ENCODE data around the gene CRTAP. TPM values are rescaled to one million over a fixed set of nuclear protein-coding genes. Genes with fewer than 3 reads are reported as not detected.
"Not testable (repeated sequence)": the region's sequence is repeated elsewhere in the genome, so short reads cannot be mapped to it uniquely, and the experiment has no call there.

Gene CRTAP
- total and polyA plus RNA-seq, 5 donors, result 51.8 to 180 (median 148) TPM

DNA sequence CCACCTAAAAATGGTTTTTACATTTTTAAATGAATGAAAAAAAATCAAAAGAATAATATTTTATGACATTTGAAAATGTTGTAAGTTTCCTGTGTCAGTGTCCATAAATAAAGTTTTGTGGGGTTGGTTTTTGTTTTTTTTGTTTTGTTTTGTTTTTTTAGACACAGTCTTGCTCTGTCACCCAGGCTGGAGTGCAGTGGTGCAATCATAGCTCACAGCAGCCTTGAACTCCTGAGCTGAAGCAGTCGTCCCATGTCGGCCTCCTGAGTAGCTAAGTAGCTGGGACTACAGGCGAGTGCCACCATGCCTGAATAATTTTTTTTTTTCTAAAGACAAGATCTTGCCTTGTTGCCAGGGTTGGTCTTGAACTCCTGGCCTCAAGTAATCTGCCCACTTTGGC is 14.1 kb upstream of the CRTAP start:
- DNase-seq, result no peak
- no peak for ATAC-seq
- Histone ChIP-seq H3K9me3 (ENCODE audit: control insufficient read depth, low read length) (no peaks in the 10 kb centered on the region), H3K4me3 (ENCODE audit: low read length) (no peak overlapping the region), H3K27me3 (ENCODE audit: control insufficient read depth, insufficient read depth) (no peaks in the 10 kb centered on the region), H3K4me1 (ENCODE audit: control insufficient read depth, insufficient read depth, low read length) (peaks cover 2% of the 10 kb centered on the region), H3K27ac (ENCODE audit: low read length) (no peak overlapping the region)
- intact Hi-C loops (cut with DNase I), result no loop called here
- WGBS, result 87% methylated on average over 3 of the region's 3 CpGs

GRCh38 chr3:33100229-33100628 is 13.6 kb upstream of the CRTAP start:
- 52% methylated on average over 2 of the region's 2 CpGs for WGBS
- H3K27me3 ChIP-seq (ENCODE audit: control insufficient read depth, insufficient read depth), result no peaks in the 10 kb centered on the region
- DNase-seq, result no peak
- intact Hi-C loops (cut with DNase I), result no loop called here
- H3K9me3 ChIP-seq (ENCODE audit: control insufficient read depth, low read length), result no peaks in the 10 kb centered on the region
- H3K27ac ChIP-seq (ENCODE audit: low read length), result no peak overlapping the region
- peaks cover 2% of the 10 kb centered on the region for H3K4me1 ChIP-seq (ENCODE audit: control insufficient read depth, insufficient read depth, low read length)
- no peak for ATAC-seq
- H3K4me3 ChIP-seq (ENCODE audit: low read length), result no peak overlapping the region

DNA sequence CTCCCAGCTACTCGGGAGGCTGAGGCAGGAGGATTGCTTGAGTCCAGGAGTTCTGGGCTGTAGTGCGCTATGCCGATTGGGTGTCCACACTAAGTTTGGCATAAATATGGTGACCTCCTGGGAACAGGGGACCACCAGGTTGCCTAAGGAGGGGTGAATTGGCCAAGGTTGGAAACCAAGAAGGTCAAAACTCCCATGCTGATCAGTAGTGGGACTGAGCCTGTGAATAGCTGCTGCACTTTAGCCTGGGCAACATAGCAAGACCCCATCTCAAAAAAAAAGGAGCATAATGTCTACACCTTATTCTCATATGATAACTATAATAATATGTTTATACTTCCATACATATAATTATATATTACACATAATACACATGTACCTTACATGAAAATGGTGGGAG is 10.8 kb upstream of the CRTAP start:
- no peak overlapping the region for H3K27ac ChIP-seq (ENCODE audit: low read length)
- 94% methylated on average over 3 of the region's 3 CpGs for WGBS
- H3K27me3 ChIP-seq (ENCODE audit: control insufficient read depth, insufficient read depth), result no peaks in the 10 kb centered on the region
- H3K9me3 ChIP-seq (ENCODE audit: control insufficient read depth, low read length), result no peaks in the 10 kb centered on the region
- no peak for DNase-seq
- no peak for ATAC-seq
- intact Hi-C loops (cut with DNase I), result no loop called here
- H3K4me1 ChIP-seq (ENCODE audit: control insufficient read depth, insufficient read depth, low read length), result no peaks in the 10 kb centered on the region
- H3K4me3 ChIP-seq (ENCODE audit: low read length), result no peak overlapping the region

DNA sequence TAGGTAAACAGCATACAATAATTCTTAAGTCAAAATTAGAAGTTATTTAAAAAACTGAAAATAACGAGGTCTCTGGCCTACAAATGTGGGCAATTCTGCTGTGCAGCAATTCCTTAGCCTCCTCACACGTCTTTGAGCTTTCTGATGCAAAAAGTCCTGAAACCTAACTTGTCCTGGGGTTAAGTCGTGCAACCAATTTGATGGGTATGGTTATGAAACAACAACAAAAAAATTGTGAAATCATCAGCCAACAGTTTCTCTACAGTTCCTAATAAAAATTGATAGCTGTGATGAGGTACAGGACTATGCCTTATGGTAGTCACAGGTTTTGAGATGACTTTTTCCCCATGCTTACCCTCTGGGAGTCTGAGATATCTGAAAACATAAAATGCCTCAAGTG is 10.3 kb upstream of the CRTAP start:
- ATAC-seq, result no peak
- no peak for DNase-seq
- no peaks in the 10 kb centered on the region for H3K4me1 ChIP-seq (ENCODE audit: control insufficient read depth, insufficient read depth, low read length)
- no peaks in the 10 kb centered on the region for H3K9me3 ChIP-seq (ENCODE audit: control insufficient read depth, low read length)
- WGBS, result 83% methylated on average over 3 of the region's 3 CpGs
- H3K27me3 ChIP-seq (ENCODE audit: control insufficient read depth, insufficient read depth), result no peaks in the 10 kb centered on the region
- H3K4me3 ChIP-seq (ENCODE audit: low read length), result no peak overlapping the region
- no peak overlapping the region for H3K27ac ChIP-seq (ENCODE audit: low read length)
- intact Hi-C loops (cut with DNase I), result no loop called here

- Histone ChIP-seq H3K27me3 (ENCODE audit: control insufficient read depth, insufficient read depth) (no peaks in the 10 kb centered on the region), H3K9me3 (ENCODE audit: control insufficient read depth, low read length) (no peaks in the 10 kb centered on the region), H3K4me3 (ENCODE audit: low read length) (no peak overlapping the region), H3K4me1 (ENCODE audit: control insufficient read depth, insufficient read depth, low read length) (no peaks in the 10 kb centered on the region), H3K27ac (ENCODE audit: low read length) (no peak overlapping the region)
- no peak for ATAC-seq
- WGBS, result 91% methylated on average over 3 of the region's 3 CpGs
- DNase-seq, result no peak
- intact Hi-C loops (cut with DNase I), result no loop called here
Measured at GRCh38 chr3:33104803-33105202, 9.0 kb upstream of the CRTAP start.

DNA sequence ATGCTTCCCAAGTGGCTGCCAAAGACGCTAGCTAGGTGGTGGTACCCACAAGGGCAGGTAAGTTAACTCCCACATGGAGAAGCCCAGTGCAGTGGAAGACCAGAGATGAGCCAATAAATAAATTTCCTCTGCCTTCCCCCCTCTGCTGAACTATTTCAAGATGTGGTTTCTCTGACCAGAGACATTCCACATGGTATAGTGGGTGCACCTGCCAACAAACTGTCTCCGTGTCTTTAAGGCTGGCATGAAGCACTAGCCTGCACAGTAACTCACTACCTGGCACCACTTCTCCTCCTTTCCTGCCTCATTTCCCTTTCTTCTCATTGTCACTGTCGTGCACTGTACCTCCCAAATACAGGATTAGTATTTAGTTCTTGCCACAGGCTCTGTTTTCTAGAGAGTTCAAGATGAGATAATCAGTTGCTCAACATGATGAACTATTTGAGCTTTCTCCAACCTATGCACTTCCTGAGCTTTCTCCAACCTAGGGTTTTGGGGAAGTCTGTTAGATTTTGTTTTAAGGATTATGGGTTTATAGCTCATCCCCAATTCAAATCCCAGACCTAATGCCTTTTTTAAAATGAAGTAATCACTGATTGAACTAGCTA is 8.4 kb upstream of the CRTAP start:
- intact Hi-C loops (cut with DNase I), result no loop called here
- H3K27ac ChIP-seq (ENCODE audit: low read length), result no peak overlapping the region
- H3K27me3 ChIP-seq (ENCODE audit: control insufficient read depth, insufficient read depth), result no peaks in the 10 kb centered on the region
- H3K9me3 ChIP-seq (ENCODE audit: control insufficient read depth, low read length), result no peaks in the 10 kb centered on the region
- ATAC-seq (no peak), DNase-seq (no peak)
- no peak overlapping the region for H3K4me3 ChIP-seq (ENCODE audit: low read length)
- no peaks in the 10 kb centered on the region for H3K4me1 ChIP-seq (ENCODE audit: control insufficient read depth, insufficient read depth, low read length)
- WGBS, result 63% methylated on average over 3 of the region's 3 CpGs

DNA sequence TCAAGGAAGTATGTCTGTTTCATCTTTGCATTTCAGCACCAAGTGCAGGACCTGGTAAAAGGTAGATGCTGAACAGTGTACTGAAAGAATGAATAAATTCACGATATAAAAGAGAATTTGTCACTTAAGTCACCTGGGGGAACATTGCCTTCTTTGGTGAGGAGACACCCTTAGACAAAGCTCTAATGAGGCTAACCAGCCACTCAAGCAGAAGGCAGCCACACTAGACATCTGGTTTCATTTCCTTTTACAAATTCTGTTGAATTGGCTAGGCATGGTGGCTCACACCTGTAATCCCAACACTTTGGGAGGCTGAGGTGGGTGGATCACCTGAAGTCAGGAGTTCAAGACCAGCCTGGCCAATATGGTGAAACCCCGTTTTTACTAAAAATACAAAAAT is 7.0 kb upstream of the CRTAP start:
- ATAC-seq; intact Hi-C loops (cut with DNase I); H3K27ac ChIP-seq (ENCODE audit: low read length): not testable (repeated sequence)

DNA sequence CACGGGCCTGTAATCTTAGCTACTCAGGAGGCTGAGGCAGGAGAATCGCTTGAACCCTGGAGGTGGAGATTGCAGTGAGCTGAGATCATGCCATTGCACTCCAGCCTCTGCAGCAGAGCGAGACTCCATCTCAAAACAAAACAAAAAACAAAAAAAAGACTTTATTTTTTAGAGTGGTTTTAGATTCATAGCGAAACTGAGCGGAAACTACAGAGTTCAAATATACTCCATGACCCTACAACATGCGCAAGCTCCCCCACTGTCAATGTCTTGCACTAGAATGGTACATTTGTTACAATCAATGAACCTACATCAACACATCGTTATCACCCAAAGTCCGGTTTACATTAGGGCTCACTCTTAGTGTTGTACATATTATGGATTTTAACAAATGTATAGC is 2.2 kb upstream of the CRTAP start:
- peaks cover 3% of the 10 kb centered on the region for H3K4me1 ChIP-seq (ENCODE audit: control insufficient read depth, insufficient read depth, low read length)
- intact Hi-C loops (cut with DNase I), result no loop called here

More for the DNA sequence above, 7.0 kb upstream of the CRTAP start:
- not testable (repeated sequence) for H3K9me3 ChIP-seq (ENCODE audit: control insufficient read depth, low read length); H3K4me3 ChIP-seq (ENCODE audit: low read length); H3K27me3 ChIP-seq (ENCODE audit: control insufficient read depth, insufficient read depth); H3K4me1 ChIP-seq (ENCODE audit: control insufficient read depth, insufficient read depth, low read length); DNase-seq
- WGBS, result 85% methylated on average over 2 of the region's 2 CpGs

GRCh38 chr3:33114622-33115023 is 809 bp downstream of the CRTAP start:
- Histone ChIP-seq H3K27ac (ENCODE audit: low read length) (peak overlapping the region; percentile 76), H3K27me3 (ENCODE audit: control insufficient read depth, insufficient read depth) (no peaks in the 10 kb centered on the region), H3K4me1 (ENCODE audit: control insufficient read depth, insufficient read depth, low read length) (peaks cover 5% of the 10 kb centered on the region), H3K4me3 (ENCODE audit: low read length) (peak overlapping the region; percentile 54), H3K9me3 (ENCODE audit: control insufficient read depth, low read length) (no peaks in the 10 kb centered on the region)
- intact Hi-C loops (cut with DNase I), result no loop called here
- DNase-seq (no peak), ATAC-seq (no peak)
- 50% methylated on average over 14 of the region's 14 CpGs for WGBS

More for the DNA sequence above, 2.2 kb upstream of the CRTAP start:
- DNase-seq (no peak), ATAC-seq (no peak)
- WGBS, result 94% methylated on average over 8 of the region's 8 CpGs
- Histone ChIP-seq H3K27ac (ENCODE audit: low read length) (no peak overlapping the region), H3K27me3 (ENCODE audit: control insufficient read depth, insufficient read depth) (no peaks in the 10 kb centered on the region), H3K9me3 (ENCODE audit: control insufficient read depth, low read length) (no peaks in the 10 kb centered on the region), H3K4me3 (ENCODE audit: low read length) (no peak overlapping the region)

DNA sequence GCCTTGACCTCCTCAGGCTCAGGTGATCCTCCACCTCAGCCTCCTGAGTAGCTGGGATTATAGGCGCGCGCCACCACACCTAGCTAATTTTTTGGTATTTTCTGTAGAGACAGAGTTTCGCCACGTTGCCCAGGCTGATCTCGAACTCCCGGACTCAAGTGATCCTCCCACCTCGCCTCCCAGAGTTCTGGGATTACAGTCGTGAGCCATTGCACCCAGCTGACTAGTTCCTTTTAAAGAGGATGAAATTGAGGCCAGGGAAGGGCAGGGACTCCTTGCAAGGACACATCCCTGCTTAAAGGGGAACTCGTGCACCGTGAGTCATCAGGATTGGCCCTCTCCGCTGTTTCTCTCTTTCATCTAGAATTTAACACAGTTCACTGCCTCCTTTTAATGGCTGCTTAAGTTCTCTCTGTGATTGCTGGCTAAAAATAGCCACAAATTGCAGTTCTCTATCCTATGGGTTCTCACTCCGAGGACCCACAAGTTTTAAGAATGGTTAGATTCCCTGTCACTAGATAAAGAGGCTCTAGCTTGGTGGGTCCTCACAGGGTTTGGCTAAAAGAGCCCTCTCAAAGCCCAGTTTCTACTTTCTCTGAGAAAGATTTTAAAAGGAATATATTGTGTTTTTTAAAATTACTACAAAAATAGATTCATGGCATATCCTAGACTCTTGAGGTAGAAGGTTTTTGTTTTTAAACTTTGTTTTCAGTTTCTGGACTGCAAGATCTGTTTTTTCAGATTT is 1.4 kb downstream of the CRTAP start:
- DNase-seq (peak; percentile 75 to 79 (median 77)), ATAC-seq (peak; percentile 73 to 82)
- H3K27ac ChIP-seq (ENCODE audit: low read length), result peak overlapping the region; percentile 76
- intact Hi-C loops (cut with DNase I), result no loop called here
- no peaks in the 10 kb centered on the region for H3K9me3 ChIP-seq (ENCODE audit: control insufficient read depth, low read length)
- peaks cover 5% of the 10 kb centered on the region for H3K4me1 ChIP-seq (ENCODE audit: control insufficient read depth, insufficient read depth, low read length)
- H3K4me3 ChIP-seq (ENCODE audit: low read length), result peak overlapping the region; percentile 54
- H3K27me3 ChIP-seq (ENCODE audit: control insufficient read depth, insufficient read depth), result no peaks in the 10 kb centered on the region
- WGBS, result 44% methylated on average over 13 of the region's 13 CpGs

- Histone ChIP-seq H3K9me3 (ENCODE audit: control insufficient read depth, low read length) (no peaks in the 10 kb centered on the region), H3K4me3 (ENCODE audit: low read length) (no peak overlapping the region), H3K27me3 (ENCODE audit: control insufficient read depth, insufficient read depth) (no peaks in the 10 kb centered on the region), H3K27ac (ENCODE audit: low read length) (no peak overlapping the region), H3K4me1 (ENCODE audit: control insufficient read depth, insufficient read depth, low read length) (peaks cover 5% of the 10 kb centered on the region)
- ATAC-seq (no peak), DNase-seq (no peak)
- 94% methylated on average over 3 of the region's 3 CpGs for WGBS
- intact Hi-C loops (cut with DNase I), result no loop called here
Measured at GRCh38 chr3:33117461-33117860, 3.6 kb downstream of the CRTAP start.
